SJSA1 (cell line): ENCODE measurements around the gene NPAS3. TPM values are rescaled to one million over a fixed set of nuclear protein-coding genes. Genes with fewer than 3 reads are reported as not detected.

Experiments used
- DNase-seq, 2 experiments: peaks; one replicate each; pipeline ENCODE4 v3.0.0-alpha.2; 2015 to 2020; ENCODE audit warnings: low spot score in 2 of 2, low read depth in 1 of 2
- H3K27ac ChIP-seq: fragments of 250-450 bp; sonication (Bioruptor Pico); 2 replicates; pipeline ENCODE4 v1.5.1; 2020; ENCODE audit warnings: mild to moderate bottlenecking, moderate library complexity
- H3K27me3 ChIP-seq: fragments of 250-450 bp; sonication (Bioruptor Pico); replicated peaks from 2 replicates; pipeline ENCODE4 v1.5.1; 2020; ENCODE audit warnings: mild to moderate bottlenecking, moderate library complexity
- H3K36me3 ChIP-seq: fragments of 250-450 bp; sonication (Bioruptor Pico); 2 replicates; pipeline ENCODE4 v1.5.1; 2020; ENCODE audit warnings: mild to moderate bottlenecking
- H3K4me1 ChIP-seq: fragments of 250-450 bp; sonication (Bioruptor Pico); replicated peaks from 2 replicates; pipeline ENCODE4 v1.6.1; 2021; ENCODE audit warnings: mild to moderate bottlenecking
- H3K4me3 ChIP-seq: fragments of 250-450 bp; sonication (Bioruptor Pico); 2 replicates; pipeline ENCODE4 v1.5.1; 2020; ENCODE audit warnings: mild to moderate bottlenecking
- H3K9me3 ChIP-seq: fragments of 250-450 bp; sonication (Bioruptor Pico); replicated peaks from 2 replicates; pipeline ENCODE4 v1.5.1; 2020; ENCODE audit warnings: mild to moderate bottlenecking
- total RNA-seq: library from RNA; depleted of rRNA; stranded (reverse); fragments of >200 nt; shearing (Covaris generic); gene quantifications from 2 replicates; pipeline ENCODE4 v1.2.3, GENCODE V29; 2014

The NPAS3 gene
- total RNA-seq, 1 experiment from 2014 or later, result 0.26 TPM

DNA sequence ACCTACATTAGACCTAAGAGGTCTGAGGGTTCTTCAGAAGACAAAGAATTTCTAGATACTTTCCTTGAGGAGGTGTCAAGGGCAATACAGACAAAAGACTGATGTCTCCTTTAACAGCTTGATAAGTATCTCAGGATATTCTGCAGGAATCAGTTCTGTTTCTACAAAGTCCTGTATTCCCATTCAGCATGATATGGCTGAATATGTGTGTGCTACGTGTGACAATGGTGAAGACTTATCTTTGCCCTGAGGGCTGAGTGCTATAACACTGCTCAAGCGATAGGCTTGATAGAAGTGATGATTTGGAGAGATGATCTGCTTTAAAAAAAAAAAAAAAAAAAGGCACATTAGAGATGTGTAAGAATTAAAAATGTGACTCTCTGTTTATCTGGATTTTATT lies 582.5 kb downstream of the NPAS3 start:
- DNase-seq, result no peak
- no peak overlapping the region for H3K4me3 ChIP-seq
- no peaks in the 10 kb centered on the region for H3K27me3 ChIP-seq
- no peaks in the 10 kb centered on the region for H3K9me3 ChIP-seq
- no peaks in the 10 kb centered on the region for H3K36me3 ChIP-seq
- H3K4me1 ChIP-seq, result peaks cover 5% of the 10 kb centered on the region
- H3K27ac ChIP-seq, result no peak overlapping the region

DNA sequence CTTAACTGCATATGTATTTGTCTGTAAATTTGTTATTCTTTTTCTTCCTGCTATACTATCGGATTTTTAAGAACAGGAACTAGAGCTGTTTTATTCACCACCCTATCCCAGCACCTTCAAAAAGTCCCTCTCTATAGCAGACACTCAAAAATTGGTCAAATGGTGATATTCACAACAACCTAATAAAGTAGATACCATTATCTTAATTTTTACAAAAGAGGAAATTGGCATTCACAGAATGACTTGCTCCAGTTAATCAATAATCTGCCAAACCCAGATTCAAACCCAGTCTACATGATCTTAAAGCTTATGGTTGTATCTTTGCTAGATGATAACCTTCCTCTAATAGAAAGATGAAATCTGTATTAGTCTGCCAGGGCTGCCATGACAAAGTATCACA lies 585.6 kb downstream of the NPAS3 start:
- Histone ChIP-seq H3K9me3 (no peaks in the 10 kb centered on the region), H3K27ac (no peak overlapping the region), H3K36me3 (no peaks in the 10 kb centered on the region), H3K4me1 (peaks cover 5% of the 10 kb centered on the region), H3K27me3 (no peaks in the 10 kb centered on the region), H3K4me3 (no peak overlapping the region)
- no peak for DNase-seq

GRCh38 chr14:33525626-33526025 lies 586.9 kb downstream of the NPAS3 start:
- H3K27me3 ChIP-seq, result no peaks in the 10 kb centered on the region
- no peaks in the 10 kb centered on the region for H3K36me3 ChIP-seq
- no peak for DNase-seq
- peaks cover 8% of the 10 kb centered on the region for H3K4me1 ChIP-seq
- no peak overlapping the region for H3K4me3 ChIP-seq
- H3K9me3 ChIP-seq, result no peaks in the 10 kb centered on the region
- no peak overlapping the region for H3K27ac ChIP-seq

- H3K4me3 ChIP-seq, result no peak overlapping the region
- H3K27me3 ChIP-seq, result no peaks in the 10 kb centered on the region
- H3K27ac ChIP-seq, result no peak overlapping the region
- peaks cover 9% of the 10 kb centered on the region for H3K4me1 ChIP-seq
- H3K36me3 ChIP-seq, result no peaks in the 10 kb centered on the region
- H3K9me3 ChIP-seq, result no peaks in the 10 kb centered on the region
- DNase-seq, result no peak
These were observed 588.5 kb downstream of the NPAS3 start for GRCh38 chr14:33527023-33527634.

GRCh38 chr14:33528655-33529054 lies 590.0 kb downstream of the NPAS3 start:
- no peak overlapping the region for H3K27ac ChIP-seq
- no peaks in the 10 kb centered on the region for H3K36me3 ChIP-seq
- no peak for DNase-seq
- H3K4me3 ChIP-seq, result no peak overlapping the region
- no peaks in the 10 kb centered on the region for H3K9me3 ChIP-seq
- peaks cover 10% of the 10 kb centered on the region for H3K4me1 ChIP-seq
- no peaks in the 10 kb centered on the region for H3K27me3 ChIP-seq

DNA sequence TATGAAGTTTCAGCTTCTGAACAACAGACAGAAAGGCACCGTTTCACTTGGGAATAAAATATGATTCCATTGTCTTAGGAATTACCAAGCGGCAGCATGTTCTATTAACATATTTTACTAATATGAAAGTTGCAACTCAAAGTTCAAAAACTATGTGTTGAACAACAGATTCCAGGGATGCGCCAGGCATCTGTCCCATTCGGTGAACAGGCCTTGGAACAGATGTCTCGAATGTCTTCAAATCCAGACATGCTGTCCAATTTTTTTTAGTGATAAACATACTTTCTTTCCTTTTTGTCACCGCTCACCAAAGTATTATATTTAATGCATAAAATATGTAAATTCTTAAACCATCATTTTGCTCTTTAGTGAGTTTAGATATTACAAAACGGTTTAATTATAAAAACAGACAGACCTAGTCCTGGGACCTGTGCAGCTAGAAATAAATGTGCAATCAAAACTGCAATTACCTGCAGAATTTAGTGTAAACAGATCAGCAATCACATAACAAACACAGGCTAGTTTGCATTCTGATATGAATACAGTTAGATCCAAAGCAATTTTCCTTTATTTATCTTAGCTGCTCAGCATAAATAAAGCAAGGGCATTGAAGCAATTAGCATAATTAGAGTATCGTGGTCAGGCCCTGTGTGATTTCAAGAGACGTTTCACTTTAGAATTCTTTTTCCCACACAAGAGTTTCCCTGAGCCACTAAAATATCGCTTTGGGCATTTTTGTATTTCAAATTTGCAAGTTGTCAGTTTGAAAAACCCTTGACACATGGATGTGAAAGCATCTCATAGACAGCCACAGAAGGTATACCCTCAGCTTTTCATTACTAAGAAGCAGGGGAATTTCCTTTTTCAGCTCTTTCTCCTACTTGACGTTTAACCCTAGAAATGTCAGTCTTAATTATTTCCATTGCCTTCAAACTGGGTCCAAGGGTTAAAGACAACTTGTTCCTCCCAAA lies 591.4 kb downstream of the NPAS3 start:
- no peaks in the 10 kb centered on the region for H3K36me3 ChIP-seq
- peaks cover 19% of the 10 kb centered on the region for H3K4me1 ChIP-seq
- no peaks in the 10 kb centered on the region for H3K9me3 ChIP-seq
- no peaks in the 10 kb centered on the region for H3K27me3 ChIP-seq
- no peak for DNase-seq
- no peak overlapping the region for H3K27ac ChIP-seq
- H3K4me3 ChIP-seq, result no peak overlapping the region

GRCh38 chr14:33532553-33532952 lies 593.9 kb downstream of the NPAS3 start:
- peaks cover 19% of the 10 kb centered on the region for H3K4me1 ChIP-seq
- peak in 1 of 2 experiments; percentile 16 for DNase-seq
- H3K27ac ChIP-seq, result 0 out of 2 replicates have a peak overlapping the region, but pooled peaks have one; percentile 22
- H3K27me3 ChIP-seq, result no peaks in the 10 kb centered on the region
- no peak overlapping the region for H3K4me3 ChIP-seq
- no peaks in the 10 kb centered on the region for H3K36me3 ChIP-seq
- H3K9me3 ChIP-seq, result no peaks in the 10 kb centered on the region

- H3K27ac ChIP-seq, result no peak overlapping the region
- H3K36me3 ChIP-seq, result no peaks in the 10 kb centered on the region
- H3K4me1 ChIP-seq, result peaks cover 19% of the 10 kb centered on the region
- H3K9me3 ChIP-seq, result no peaks in the 10 kb centered on the region
- no peak overlapping the region for H3K4me3 ChIP-seq
- H3K27me3 ChIP-seq, result no peaks in the 10 kb centered on the region
- DNase-seq, result no peak
These were observed 595.4 kb downstream of the NPAS3 start for GRCh38 chr14:33534104-33534503.

DNA sequence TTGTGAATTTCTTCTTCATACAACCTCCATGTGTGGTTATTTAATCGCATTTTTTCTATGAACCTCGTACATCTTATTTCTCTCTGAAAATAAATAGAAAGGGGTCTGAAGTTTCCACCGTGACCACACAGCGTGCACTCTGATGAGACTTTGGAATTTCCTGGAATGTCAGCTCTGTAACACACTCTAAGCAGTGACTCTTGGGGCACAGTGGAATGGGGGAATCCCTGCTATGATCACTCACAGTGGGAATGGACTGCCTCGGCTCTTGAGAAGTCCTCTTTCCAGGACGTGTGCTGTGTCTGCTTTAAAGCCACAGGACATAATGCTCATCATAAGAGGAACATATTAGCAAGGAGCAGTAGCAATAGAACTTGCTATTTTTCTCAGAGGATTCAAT lies 596.0 kb downstream of the NPAS3 start:
- Histone ChIP-seq H3K4me3 (no peak overlapping the region), H3K4me1 (peaks cover 19% of the 10 kb centered on the region), H3K27ac (no peak overlapping the region), H3K36me3 (no peaks in the 10 kb centered on the region), H3K27me3 (no peaks in the 10 kb centered on the region), H3K9me3 (no peaks in the 10 kb centered on the region)
- peak in 1 of 2 experiments; percentile 36 for DNase-seq

- Histone ChIP-seq H3K9me3 (no peaks in the 10 kb centered on the region), H3K27me3 (no peaks in the 10 kb centered on the region), H3K27ac (no peak overlapping the region), H3K4me3 (no peak overlapping the region), H3K4me1 (peaks cover 5% of the 10 kb centered on the region; the same call in 1 of the 2 replicates), H3K36me3 (no peaks in the 10 kb centered on the region)
- DNase-seq, result no peak
These were observed 601.3 kb downstream of the NPAS3 start for GRCh38 chr14:33539918-33540357.

DNA sequence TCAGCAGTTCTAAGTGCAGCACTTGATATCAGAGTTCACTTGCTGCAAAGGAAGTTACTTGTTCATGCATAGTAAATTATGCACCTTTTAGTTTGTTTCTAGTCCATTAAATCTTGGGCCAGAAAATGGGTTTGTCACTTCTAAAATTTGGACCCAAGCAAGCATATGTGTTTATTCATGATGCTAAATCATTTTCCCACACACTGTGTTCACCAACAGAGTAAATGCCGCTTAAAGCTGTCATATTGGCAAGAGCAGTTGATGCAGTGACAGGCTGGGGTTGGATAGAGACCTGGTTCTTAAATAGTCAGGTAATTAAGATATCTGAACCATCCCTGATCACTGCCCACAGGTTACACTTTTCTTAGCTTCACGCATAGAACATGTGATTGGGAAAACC lies 602.5 kb downstream of the NPAS3 start:
- Histone ChIP-seq H3K27ac (no peak overlapping the region), H3K9me3 (no peaks in the 10 kb centered on the region), H3K4me1 (0 out of 2 replicates have a peak, but pooled peaks cover 5% of the 10 kb centered on the region), H3K4me3 (no peak overlapping the region), H3K36me3 (no peaks in the 10 kb centered on the region), H3K27me3 (no peaks in the 10 kb centered on the region)
- DNase-seq, result no peak

DNA sequence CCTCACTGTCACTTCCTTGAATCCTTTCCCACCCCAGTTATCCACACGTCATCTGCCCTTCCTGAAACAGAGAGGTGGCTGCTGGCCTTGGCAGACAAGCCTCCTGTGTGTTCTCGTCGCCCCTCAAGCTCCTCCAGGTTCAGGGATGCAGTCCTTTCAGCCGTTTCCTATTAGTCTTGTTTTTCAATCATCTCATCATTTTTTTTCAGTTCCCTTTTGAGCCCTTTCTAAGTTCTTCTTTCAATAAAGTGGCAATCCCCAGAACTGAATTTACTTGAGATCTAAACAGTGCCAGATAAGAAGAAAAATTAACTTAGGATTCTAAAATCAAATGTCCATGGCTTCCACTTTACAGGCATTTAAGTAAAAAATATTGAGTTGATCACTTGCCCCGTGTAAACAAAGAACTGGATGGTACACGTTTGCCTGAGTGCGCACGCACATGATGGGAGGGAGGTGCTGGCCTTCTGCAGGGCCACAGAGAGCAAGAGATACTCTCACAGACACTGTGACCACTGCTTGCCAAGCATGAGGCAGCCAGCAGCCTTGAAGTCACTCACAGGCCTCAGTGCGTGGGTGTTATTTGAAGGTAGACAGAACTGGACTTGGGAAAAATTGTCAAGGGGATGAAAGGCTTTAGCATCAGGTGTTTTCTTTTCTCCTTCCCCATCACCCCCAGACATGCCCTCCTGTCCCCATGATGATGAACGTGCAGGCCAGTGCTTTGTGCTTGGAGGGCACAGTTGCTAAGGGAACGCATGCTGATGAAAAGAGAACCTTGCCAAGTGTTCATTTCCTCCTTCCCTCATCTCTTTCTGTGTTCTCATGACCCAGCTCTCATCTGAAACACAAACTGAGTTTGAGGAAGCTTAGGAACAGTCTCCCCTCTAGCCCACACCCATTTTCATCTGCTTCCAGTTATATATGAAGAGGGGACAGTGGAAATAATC lies 603.9 kb downstream of the NPAS3 start:
- Histone ChIP-seq H3K36me3 (no peaks in the 10 kb centered on the region), H3K9me3 (no peaks in the 10 kb centered on the region), H3K4me1 (0 out of 2 replicates have a peak, but pooled peaks cover 5% of the 10 kb centered on the region), H3K4me3 (no peak overlapping the region), H3K27ac (no peak overlapping the region), H3K27me3 (no peaks in the 10 kb centered on the region)
- no peak for DNase-seq

DNA sequence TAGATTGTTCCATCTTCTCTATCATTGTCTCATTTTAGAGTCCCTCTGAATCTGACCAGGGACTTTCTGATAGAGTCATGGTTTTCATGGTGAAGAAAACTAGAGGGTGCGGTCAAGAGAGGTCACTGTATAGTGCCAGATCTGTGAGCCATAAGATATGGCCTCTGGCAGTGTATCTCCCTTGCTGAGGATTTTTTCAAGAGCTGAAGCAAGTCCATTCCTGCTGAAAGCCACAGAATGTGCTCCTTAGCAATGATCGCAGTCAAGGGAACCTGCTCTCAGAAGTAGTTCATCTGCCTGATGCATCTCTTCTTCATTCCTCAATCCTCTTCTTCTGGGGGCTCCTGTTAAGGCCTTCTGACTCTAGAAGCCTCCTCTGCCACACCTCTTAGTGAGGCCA lies 607.0 kb downstream of the NPAS3 start:
- Histone ChIP-seq H3K4me1 (no peaks in the 10 kb centered on the region), H3K27me3 (no peaks in the 10 kb centered on the region), H3K27ac (no peak overlapping the region), H3K36me3 (no peaks in the 10 kb centered on the region), H3K4me3 (no peak overlapping the region), H3K9me3 (no peaks in the 10 kb centered on the region)
- no peak for DNase-seq
